ENCODE results near the gene EPN2.

EPN2 gene

GRCh38 chr17:19242323-19242722 lies 5.2 kb downstream of the EPN2 start:
- no peak for DNase-seq

- DNase-seq, result no peak
Measured at GRCh38 chr17:19242926-19243325, 5.8 kb downstream of the EPN2 start.

DNA sequence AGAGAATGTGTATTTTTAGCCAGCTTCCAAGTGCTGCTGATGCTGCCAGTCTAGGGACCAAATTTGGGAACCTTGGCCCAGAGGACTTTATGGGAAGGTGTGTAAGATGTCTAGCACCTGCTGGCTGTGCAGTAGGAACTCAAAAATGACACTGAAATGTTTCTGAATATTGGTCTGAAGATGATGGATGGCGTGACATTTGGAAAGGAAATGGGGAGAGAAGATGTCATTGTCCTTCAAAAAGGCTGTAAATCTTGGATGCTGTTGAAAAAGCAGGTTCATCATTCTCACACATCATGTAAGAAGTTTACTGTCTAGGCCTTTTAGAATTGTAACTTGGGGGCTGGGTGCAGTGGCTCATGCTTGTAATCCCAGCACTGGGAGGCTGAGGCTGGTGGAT lies 6.7 kb downstream of the EPN2 start:
- no peak for DNase-seq

GRCh38 chr17:19244357-19244756 lies 7.2 kb downstream of the EPN2 start:
- no peak for DNase-seq

- DNase-seq, result no peak
Measured at GRCh38 chr17:19244781-19245180, 7.6 kb downstream of the EPN2 start.

GRCh38 chr17:19247473-19247872 lies 10.3 kb downstream of the EPN2 start:
- DNase-seq, result no peak

GRCh38 chr17:19248151-19248927 lies 11.2 kb downstream of the EPN2 start:
- DNase-seq, result no peak

DNA sequence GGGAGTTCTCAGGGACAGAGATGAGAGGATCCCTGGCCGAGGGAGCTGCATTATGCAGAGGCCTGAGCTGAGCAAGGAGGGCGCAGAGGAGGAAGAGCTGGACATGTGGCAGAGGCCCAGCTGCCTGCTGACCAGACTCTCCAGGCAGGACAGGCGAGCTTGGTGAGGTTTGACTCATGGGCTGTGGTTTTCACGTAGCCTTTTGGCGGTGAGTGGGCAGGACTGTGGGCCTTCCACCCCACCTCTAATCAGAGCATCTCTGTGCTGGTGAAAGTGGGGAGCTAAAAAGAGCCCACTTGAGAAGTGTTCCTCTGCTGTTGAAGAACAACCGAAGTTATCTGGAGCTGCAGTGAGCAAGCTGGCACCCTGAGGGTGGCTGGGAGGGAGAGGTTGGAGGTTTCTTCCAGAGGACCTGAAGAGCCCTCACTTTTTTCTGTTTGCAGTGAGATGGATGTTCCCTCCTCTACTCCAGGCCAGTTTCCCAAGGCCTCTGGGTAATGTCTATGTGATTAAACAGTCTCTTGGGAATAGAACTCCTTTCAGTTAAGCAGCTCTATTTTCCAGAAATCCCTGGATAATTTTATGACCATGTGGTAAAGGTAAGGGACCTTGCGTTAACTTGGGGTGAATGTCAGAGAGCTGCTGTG lies 11.9 kb downstream of the EPN2 start:
- DNase-seq, result no peak

DNA sequence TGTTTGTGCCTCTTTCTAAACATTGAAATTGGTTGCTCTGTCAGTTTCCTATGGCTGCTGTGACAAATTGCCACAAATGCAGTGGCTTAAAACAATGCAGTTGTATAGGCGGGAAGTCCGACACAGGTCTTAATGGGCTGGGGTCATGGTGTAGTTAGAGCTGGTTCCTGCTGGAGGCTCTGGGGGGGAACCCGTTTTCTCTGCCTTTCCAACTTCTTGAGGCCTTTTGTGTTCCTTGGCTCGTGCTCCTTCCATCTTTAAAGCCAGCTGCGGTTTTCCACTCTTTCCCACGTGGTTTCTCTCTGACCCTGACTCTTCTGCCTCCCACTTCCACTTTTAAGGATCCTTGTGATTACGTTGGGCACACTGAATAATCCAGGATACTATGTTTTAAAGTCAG lies 12.5 kb downstream of the EPN2 start:
- no peak for DNase-seq

DNA sequence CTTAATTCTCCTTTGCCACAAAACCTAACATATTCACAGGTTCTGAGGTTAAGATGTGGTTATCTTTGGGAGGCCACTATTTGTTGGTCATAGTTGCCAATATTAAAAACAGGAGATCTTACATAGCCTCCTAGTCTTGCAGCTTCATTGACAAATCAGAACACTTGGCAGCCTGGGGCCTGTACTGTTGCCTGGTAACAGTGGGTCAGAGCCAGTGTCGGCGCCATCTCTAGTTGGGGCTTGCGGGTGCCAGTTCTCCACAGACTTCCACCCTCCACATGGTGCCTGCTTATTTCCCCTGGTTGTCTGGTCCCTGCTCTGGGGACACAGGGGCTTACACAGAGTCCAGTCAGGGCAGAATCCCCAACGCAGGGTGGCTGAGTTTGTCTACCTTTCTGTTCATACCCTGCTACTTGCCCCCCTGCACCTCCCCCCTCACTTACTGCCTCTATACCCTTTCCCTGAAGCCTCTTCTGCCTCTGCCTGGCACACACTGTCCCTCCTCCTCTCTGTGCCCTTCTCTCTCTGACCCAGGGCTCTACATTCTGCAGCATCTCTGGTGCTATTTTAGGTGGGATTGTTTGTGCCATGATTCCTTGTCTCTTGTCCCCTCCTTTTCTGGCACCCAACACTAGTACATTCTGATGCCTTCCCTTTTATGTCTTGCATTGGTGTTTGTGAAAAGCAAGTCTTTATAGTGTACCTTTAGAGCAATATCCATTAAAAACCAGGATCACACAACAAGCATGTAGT lies 13.4 kb downstream of the EPN2 start:
- no peak for DNase-seq

DNA sequence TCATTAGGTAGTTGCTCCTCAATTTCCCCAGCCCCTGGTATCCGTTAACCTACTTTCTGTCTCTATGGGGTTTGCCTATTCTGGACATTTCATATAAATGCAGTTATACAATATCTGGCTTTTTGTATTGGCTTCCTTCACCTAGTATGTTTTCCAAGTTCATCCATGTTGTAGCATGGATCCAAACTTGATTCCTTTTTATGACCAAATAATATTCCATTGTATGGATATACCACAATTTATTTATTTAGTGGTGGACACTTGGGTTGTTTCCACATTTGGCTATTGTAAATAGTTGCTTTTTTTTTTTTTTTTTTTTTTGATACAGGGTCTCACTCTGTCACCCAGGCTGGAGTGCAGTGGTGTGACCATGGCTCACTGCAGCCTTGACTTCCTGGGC lies 15.9 kb downstream of the EPN2 start:
- no peak for DNase-seq

DNA sequence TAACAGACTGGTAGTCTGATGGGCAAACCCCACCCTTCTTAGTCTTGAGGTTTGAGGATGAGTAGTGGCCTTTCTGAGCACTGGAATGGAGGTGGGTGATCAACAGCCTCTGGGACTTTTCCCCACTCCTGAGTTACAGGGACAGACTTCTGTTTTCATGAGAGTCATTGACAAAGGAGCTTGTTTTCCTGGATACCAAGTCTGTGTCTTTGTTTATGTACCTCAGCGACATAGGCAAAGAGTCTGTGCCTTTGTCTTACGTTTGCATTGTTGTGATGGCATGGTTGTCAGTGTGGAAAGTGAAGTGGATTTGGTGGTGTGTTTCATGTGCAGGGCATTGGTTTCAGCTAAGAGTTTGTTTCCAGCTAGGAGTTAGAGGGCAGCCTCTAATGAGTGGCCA lies 17.5 kb downstream of the EPN2 start:
- DNase-seq, result no peak

GRCh38 chr17:19255279-19255678 lies 18.1 kb downstream of the EPN2 start:
- no peak for DNase-seq

DNA sequence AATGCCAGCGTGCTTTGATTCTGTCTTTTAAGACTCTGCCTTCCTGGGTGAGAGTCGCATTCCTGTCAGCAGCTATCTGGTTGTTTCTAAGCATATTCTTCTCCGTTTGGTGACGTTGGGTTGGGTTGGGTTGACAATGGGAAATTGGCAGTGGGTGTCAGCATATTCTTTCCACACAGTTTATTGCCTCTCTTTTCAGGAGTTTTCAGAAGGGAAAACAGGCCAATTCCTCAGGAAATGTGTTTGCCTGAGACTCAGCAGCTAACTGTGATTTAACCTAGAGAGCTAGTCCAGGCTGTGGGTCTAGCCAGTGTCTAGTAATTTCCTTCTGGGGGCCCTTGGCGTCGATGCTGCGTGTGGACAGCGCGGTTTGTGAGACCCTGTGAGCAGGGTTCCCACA lies 21.2 kb downstream of the EPN2 start:
- no peak for DNase-seq

DNA sequence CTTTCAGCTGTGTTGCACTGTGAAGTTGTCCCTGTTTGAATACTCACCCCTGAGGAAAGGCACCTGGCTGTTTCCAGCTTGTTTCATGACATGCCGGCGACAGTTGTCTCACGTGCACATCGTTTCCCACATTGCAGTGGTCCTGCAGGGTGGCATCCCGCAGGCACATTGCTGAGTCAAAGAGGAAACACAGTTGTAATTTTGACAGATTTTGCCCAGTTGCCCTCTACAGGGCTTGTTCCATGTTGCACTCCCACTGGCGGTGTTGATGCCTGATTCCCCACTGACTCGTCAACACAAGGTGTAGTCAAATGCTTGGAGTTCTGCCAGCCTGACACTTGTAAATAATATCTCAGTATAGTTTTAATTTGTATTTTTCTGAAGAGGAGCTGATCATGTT lies 23.8 kb downstream of the EPN2 start:
- no peak for DNase-seq

- DNase-seq, result no peak
Measured at GRCh38 chr17:19261426-19261825, 24.3 kb downstream of the EPN2 start.

DNA sequence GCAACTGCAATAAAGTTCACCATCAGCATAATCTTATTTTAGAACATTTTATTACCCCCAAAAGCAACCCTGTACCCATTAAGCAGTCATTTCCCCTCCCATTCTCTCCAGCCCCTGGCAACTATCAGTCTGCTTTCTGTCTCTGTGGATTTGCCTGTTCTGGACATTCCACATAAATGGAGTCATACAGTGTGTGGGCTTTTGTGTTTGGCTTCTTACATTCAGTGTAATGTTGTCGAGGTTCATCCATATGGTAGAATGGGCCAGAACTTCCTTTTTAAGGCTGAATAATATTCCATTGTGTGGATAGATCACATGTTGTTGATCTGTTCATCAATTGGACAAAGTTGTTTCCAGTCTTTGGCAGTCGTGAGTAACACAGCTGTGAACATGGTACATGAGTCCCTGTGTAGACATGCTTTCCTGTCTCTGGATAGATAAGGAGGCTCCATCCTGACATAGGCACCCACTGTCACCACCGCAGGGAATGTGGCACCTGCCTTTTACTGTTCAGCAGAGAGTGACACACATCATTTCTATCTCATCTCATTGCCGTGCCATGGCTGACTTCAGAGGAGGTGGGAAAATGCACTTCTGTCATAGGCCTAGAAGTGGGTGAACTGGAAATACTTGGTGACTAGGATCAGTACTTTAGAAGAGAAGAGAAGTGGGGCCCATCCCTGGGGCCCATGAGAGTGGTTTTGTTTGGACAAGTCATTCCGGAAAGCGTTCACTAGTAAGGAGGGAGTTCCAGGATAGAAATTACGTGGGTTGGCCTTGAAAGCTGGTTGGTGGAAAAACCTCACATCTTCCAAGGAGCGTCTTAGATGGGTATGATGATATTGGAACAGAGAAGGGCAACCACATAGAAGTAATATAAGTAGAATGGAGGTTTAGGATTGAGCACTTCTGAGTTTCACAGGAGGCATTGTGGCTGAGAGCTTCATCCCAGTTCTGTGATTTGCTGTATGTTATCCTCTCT lies 25.8 kb downstream of the EPN2 start:
- DNase-seq, result no peak

- DNase-seq, result no peak
Measured at GRCh38 chr17:19263641-19264051, 26.5 kb downstream of the EPN2 start.

DNA sequence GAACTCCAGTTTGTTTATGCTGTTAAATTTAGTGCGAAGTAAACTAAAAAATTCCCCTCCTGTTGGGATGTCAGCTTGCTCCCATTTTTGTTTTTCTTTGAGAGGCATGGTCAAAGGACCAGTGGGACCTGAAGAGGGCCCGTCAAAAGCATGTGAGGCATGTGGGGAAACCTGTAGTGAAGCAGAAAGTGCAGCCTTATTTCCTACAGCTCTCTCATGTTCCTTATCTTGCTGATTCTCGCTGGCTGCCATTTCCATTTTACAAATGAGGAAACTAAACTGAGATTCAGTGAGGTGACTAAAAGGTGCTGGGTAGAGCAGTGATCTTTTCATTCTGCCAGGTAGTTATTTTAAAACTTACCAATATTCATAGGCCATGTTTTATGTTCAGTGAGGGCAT lies 27.1 kb downstream of the EPN2 start:
- no peak for DNase-seq

DNA sequence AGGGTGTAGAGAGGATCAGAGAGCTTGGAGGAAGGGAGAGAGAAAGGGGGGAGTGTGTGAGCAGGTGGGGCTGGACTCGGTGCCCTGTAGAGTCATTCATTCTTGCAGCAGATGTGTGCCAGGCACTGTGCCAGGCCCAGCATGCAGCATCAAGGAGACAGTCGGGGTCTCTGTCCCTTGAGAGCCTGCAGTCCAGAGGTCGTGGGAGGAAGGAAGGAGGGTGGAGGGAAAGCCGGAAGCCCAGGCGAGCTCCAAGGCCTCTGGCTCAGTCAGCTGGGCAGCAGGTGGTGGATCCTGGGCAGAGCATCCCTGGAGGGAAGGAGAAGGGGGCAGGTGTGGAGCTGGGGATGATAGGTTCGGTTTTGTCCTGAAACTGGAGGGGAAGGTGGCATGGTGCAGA lies 27.5 kb downstream of the EPN2 start:
- no peak for DNase-seq

DNA sequence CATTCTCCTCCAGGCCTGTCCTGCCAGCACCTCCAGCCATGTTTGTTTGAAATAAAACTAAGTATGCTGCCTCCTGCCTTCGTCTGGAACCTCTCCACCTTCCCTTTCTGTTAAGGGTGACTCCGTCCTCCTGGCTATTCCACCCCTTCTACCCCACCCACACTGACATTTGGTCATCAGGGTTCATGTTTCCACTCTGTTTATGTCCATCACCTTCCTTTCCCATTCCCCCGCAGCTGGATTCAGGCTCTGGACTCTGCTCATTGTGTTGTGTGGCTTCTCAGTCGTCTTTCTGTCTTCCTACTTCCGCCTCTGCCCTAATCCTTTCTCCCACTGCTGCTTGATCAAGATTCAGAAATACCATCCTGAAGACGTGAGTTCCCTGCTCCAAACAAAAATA lies 28.6 kb downstream of the EPN2 start:
- no peak for DNase-seq

DNA sequence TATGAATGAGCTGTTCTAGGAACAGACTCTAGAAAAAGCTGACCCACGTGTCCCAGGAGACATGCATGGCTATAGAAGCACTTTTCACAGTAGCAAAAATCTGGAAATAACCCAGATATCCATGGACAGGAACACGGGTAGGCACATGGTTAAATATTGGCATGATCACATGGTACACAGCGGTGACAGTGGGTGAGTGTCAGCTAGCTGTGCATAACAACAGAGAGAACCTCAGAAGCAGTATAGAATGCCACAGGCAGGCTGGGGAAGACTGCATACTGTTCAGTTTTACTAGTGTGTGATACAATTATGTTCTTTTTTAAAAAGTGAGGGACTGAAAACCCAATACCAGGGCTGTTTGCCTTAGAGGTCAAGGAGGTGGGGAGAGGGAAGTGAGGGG lies 31.4 kb downstream of the EPN2 start:
- no peak for DNase-seq

DNA sequence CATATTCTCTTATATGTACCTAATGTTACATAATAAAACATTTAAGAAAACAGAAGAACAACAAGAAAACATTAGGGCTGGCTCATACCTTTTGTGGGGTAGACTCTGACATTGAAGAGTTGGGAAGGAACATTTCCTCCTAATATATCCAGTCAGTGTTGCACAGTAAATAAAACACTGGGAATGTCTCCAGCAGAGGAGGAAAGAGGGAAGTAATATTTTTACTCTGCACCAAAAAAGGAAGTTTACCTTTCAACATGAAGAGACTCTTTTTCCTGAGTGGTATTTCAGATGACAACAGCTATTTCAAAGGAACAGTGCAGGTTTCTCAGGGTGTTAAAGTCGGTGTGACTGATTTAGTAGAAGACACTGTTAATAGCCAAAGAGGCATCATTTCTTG lies 31.9 kb downstream of the EPN2 start:
- no peak for DNase-seq

Data from stimulated activated CD4-positive, alpha-beta T cell treated with anti-CD3 and anti-CD28 coated beads, Interleukin-2, amount 100 ng/mL, for 24 hours (primary cell).